Spleen (tissue), 11 donors: ENCODE data around the gene MYLK. TPM values are rescaled to one million over a fixed set of nuclear protein-coding genes. Genes with fewer than 3 reads are reported as not detected.

ENCODE experiments used
- DNase-seq: peaks from one replicate; pipeline ENCODE4 v3.0.0-alpha.2; 2020
- H3K27ac ChIP-seq, 8 donors: fragments of 200-600 bp; sonication (generic) in 7 of 8; 1 replicate in 4 of 8; 2 replicates in 4 of 8; pipeline versions ENCODE4 v1.5.0 to v1.8.0; 2016 to 2021; ENCODE audit warnings: inconsistent platforms in 4 of 8, mild to moderate bottlenecking in 4 of 8, moderate library complexity in 1 of 8
- H3K27me3 ChIP-seq, 7 donors: fragments of 200-600 bp; sonication (generic) in 6 of 7; replicated peaks in 1 of 7; 1 replicate in 4 of 7; 2 replicates in 3 of 7; pipeline versions ENCODE4 v1.5.0 to v1.8.0; 2016 to 2021; ENCODE audit warnings: inconsistent platforms in 3 of 7, mild to moderate bottlenecking in 1 of 7
- H3K36me3 ChIP-seq, 6 donors: fragments of 200-600 bp; sonication (generic) in 5 of 6; 1 replicate in 4 of 6; 2 replicates in 2 of 6; pipeline versions ENCODE4 v1.5.0 to v1.8.0; 2016 to 2021; ENCODE audit warnings: inconsistent platforms in 2 of 6
- H3K4me1 ChIP-seq, 6 donors: fragments of 200-600 bp; sonication (generic) in 5 of 6; 1 replicate in 3 of 6; 2 replicates in 3 of 6; pipeline versions ENCODE4 v1.5.0 to v1.8.0; 2016 to 2021; ENCODE audit warnings: inconsistent platforms in 3 of 6
- H3K4me3 ChIP-seq, 8 donors: fragments of 200-600 bp; sonication (generic) in 7 of 8; 1 replicate in 4 of 8; 2 replicates in 4 of 8; pipeline versions ENCODE4 v1.5.0 to v1.8.0; 2016 to 2021; ENCODE audit warnings: inconsistent platforms in 4 of 8, mild to moderate bottlenecking in 4 of 8, moderate library complexity in 2 of 8
- H3K9me3 ChIP-seq, 8 donors: fragments of 200-600 bp; sonication (generic) in 7 of 8; 1 replicate in 4 of 8; 2 replicates in 4 of 8; pipeline versions ENCODE4 v1.5.0 to v1.8.0; 2016 to 2021; ENCODE audit warnings: inconsistent platforms in 4 of 8
- CTCF ChIP-seq, 11 experiments: fragments of 200-600 bp in 7 of 11; fragments of 450-650 bp in 4 of 11; sonication (generic) in 4 of 11; IDR thresholded peaks in 8 of 11; conservative IDR thresholded peaks in 3 of 11; 1 replicate in 7 of 11; 2 replicates in 4 of 11; pipeline versions ENCODE4 v1.4.0 to v1.8.0; 2016 to 2021; ENCODE audit warnings: antibody characterized with exemption in 11 of 11, inconsistent platforms in 4 of 11, mild to moderate bottlenecking in 1 of 11
- POLR2A ChIP-seq, 3 donors: fragments of 450-650 bp; IDR thresholded peaks; one replicate each; pipeline ENCODE4 v1.5.1; 2017; ENCODE audit warnings: antibody characterized with exemption in 3 of 3, mild to moderate bottlenecking in 1 of 3
- POLR2AphosphoS5 ChIP-seq, 3 donors: sonication (generic); formaldehyde crosslinking; IDR thresholded peaks; one replicate each; pipeline ENCODE4 v1.5.1; 2017; ENCODE audit warnings: antibody characterized with exemption in 3 of 3
- WGBS, 5 donors: extraction: QIAGEN DNeasy Blood & Tissue Kit in 3 of 5; methylation state at CpG; one replicate each; pipeline versions ENCODE4 v1.1.5 to v1.1.7; 2013 to 2018; 5-methylcytosine and 5-hydroxymethylcytosine counted together
- intact Hi-C: fragments of 100-400 bp; cut with DNase I; formaldehyde crosslinking; loops from one replicate; pipeline ENCODE4 v1.15.0; 2023; ENCODE audit warnings: low total_unique reads
- polyA plus RNA-seq, 3 donors: library from polyadenylated mRNA; stranded (reverse); fragments of 200-250 nt; gene quantifications; one replicate each; pipeline ENCODE4 v1.2.1, GENCODE V29; 2013
- total RNA-seq, 7 donors: library from RNA; depleted of rRNA in 3 of 7; stranded (reverse); fragments of >200 nt in 3 of 7; fragmentation: NEBNext Ultra II Directional in 4 of 7; extraction: Animal tissue kit (Norgen Biotek cat#: 25700) in 4 of 7; gene quantifications; one replicate each; pipeline versions ENCODE4 v1.1.0 to v1.2.1, GENCODE V29; 2016 to 2021
- donor health status: healthy with polysubstance abuse.
- donor health status: DM: no; HTN: no; CAD: no; lungs with moderate emphysema.
- donor health status: DM: no; HTN: no; CAD: no.
- donor health status: Bipolar disorder and iron deficiency.
- donor health status: healthy.
- donor health status: DM: no; HTN: no; CAD: no.
- donor health status: DM: yes; HTN: yes; CAD: no.

The MYLK gene
- total and polyA plus RNA-seq, 10 donors, result 11.1 to 343 (median 154) TPM

- no peaks in the 10 kb centered on the region for H3K27me3 ChIP-seq
- intact Hi-C loops, result no loop called here
- no peaks in the 10 kb centered on the region for H3K36me3 ChIP-seq
- peaks cover 0 to 23% (median 9%) of the 10 kb centered on the region in 6 donors for H3K4me1 ChIP-seq
- no peak for TF ChIP-seq CTCF (IDR thresholded peaks at IDR 0.05 in 8 of 11, conservative IDR thresholded peaks at IDR 0.05 in 3 of 11)
- TF ChIP-seq POLR2AphosphoS5 (IDR thresholded peaks at IDR 0.05), result peak in 1 of 3 donors; percentile 69
- 13 to 33% (median 15%) methylated on average over 5 of the region's 5 CpGs for WGBS, 5 donors
- peak overlapping the region in 1 of 8 donors; percentile 6 for H3K27ac ChIP-seq
- DNase-seq, result no peak
- no peaks in the 10 kb centered on the region for H3K9me3 ChIP-seq
- no peak overlapping the region for H3K4me3 ChIP-seq
Measured at GRCh38 chr3:123757281-123757940, 126.7 kb downstream of the MYLK start.

- no peak overlapping the region for H3K27ac ChIP-seq
- H3K27me3 ChIP-seq, result no peaks in the 10 kb centered on the region
- intact Hi-C loops, result no loop called here
- TF ChIP-seq CTCF (IDR thresholded peaks at IDR 0.05 in 8 of 11, conservative IDR thresholded peaks at IDR 0.05 in 3 of 11) (no peak), POLR2A (IDR thresholded peaks at IDR 0.05) (no peak), POLR2AphosphoS5 (IDR thresholded peaks at IDR 0.05) (no peak)
- no peaks in the 10 kb centered on the region for H3K36me3 ChIP-seq
- H3K9me3 ChIP-seq, result no peaks in the 10 kb centered on the region
- DNase-seq, result no peak
- no peak overlapping the region for H3K4me3 ChIP-seq
- H3K4me1 ChIP-seq, result peaks cover 0 to 23% (median 9%) of the 10 kb centered on the region in 6 donors
- 68 to 87% (median 78%) methylated on average over 2 of the region's 2 CpGs for WGBS, 5 donors
Measured at GRCh38 chr3:123755501-123755900, 128.6 kb downstream of the MYLK start.

GRCh38 chr3:123755085-123755484, 129.0 kb downstream of the MYLK start:
- Histone ChIP-seq H3K4me1 (peaks cover 0 to 23% (median 9%) of the 10 kb centered on the region in 6 donors), H3K9me3 (no peaks in the 10 kb centered on the region), H3K36me3 (no peaks in the 10 kb centered on the region), H3K27ac (no peak overlapping the region), H3K4me3 (no peak overlapping the region), H3K27me3 (no peaks in the 10 kb centered on the region)
- intact Hi-C loops, result no loop called here
- TF ChIP-seq POLR2A (IDR thresholded peaks at IDR 0.05) (no peak), CTCF (IDR thresholded peaks at IDR 0.05 in 8 of 11, conservative IDR thresholded peaks at IDR 0.05 in 3 of 11) (no peak), POLR2AphosphoS5 (IDR thresholded peaks at IDR 0.05) (no peak)
- no peak for DNase-seq
- 73 to 92% (median 86%) methylated on average over 3 of the region's 3 CpGs for WGBS, 5 donors

- peak overlapping the region in 1 of 8 donors; percentile 61 for H3K27ac ChIP-seq
- H3K9me3 ChIP-seq, result no peaks in the 10 kb centered on the region
- H3K4me3 ChIP-seq, result no peak overlapping the region
- peaks cover 0 to 17% (median 9%) of the 10 kb centered on the region in 6 donors for H3K4me1 ChIP-seq
- intact Hi-C loops, result no loop called here
- no peak for TF ChIP-seq POLR2AphosphoS5 (IDR thresholded peaks at IDR 0.05)
- no peak for TF ChIP-seq CTCF (IDR thresholded peaks at IDR 0.05 in 8 of 11, conservative IDR thresholded peaks at IDR 0.05 in 3 of 11)
- no peak for TF ChIP-seq POLR2A (IDR thresholded peaks at IDR 0.05)
- no peaks in the 10 kb centered on the region for H3K27me3 ChIP-seq
- DNase-seq, result no peak
- H3K36me3 ChIP-seq, result no peaks in the 10 kb centered on the region
Measured at GRCh38 chr3:123753286-123753685, 130.8 kb downstream of the MYLK start.
